Measurements from ENCODE around the gene SPINT2.
A peak's percentile ranks its signal among the peaks of the same experiment; 100 is the strongest.

SPINT2 gene

DNA sequence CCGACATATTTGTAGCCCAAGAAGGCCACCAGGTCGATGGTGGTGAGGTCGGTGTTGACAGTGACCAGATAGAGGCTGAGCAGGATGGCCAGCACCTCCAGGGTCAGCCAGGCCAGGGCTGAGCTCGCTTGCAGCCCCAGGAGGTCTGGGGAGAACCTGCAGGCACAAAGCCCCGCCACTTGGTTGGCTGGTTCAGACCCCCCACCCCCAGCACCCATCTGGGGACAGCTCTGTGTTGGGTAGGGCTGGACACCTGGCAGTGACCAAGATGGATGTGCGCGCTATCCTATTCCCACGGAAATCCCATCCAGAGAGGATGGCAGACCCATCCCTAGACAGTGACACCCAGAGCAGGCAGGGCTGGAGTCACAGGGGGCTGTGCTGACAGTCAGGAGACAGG is 43.2 kb downstream of the SPINT2 start:
- Histone ChIP-seq H3K27ac (ENCODE audit: insufficient read depth, low read length, poor library complexity, severe bottlenecking) (no peak overlapping the region), H3K36me3 (ENCODE audit: control insufficient read depth, insufficient read depth, low read length) (peaks cover 31% of the 10 kb centered on the region), H3K27me3 (replicated peaks; ENCODE audit: control insufficient read depth, insufficient read depth, low read length, poor library complexity, severe bottlenecking) (no peaks in the 10 kb centered on the region), H3K4me3 (ENCODE audit: insufficient read depth, low read depth, low read length, poor library complexity, severe bottlenecking) (no peak overlapping the region), H3K4me1 (ENCODE audit: control insufficient read depth, insufficient read depth, low read length, poor library complexity, severe bottlenecking) (no peaks in the 10 kb centered on the region), H3K9me3 (ENCODE audit: control insufficient read depth, low read length) (no peaks in the 10 kb centered on the region)
- DNase-seq = no peak

GRCh38 chr19:38308006-38308766 is 43.8 kb downstream of the SPINT2 start:
- H3K4me3 ChIP-seq (ENCODE audit: insufficient read depth, low read depth, low read length, poor library complexity, severe bottlenecking) = no peak overlapping the region
- no peaks in the 10 kb centered on the region for H3K4me1 ChIP-seq (ENCODE audit: control insufficient read depth, insufficient read depth, low read length, poor library complexity, severe bottlenecking)
- no peak overlapping the region for H3K27ac ChIP-seq (ENCODE audit: insufficient read depth, low read length, poor library complexity, severe bottlenecking)
- no peaks in the 10 kb centered on the region for H3K27me3 ChIP-seq (replicated peaks; ENCODE audit: control insufficient read depth, insufficient read depth, low read length, poor library complexity, severe bottlenecking)
- H3K9me3 ChIP-seq (ENCODE audit: control insufficient read depth, low read length) = no peaks in the 10 kb centered on the region
- peaks cover 31% of the 10 kb centered on the region for H3K36me3 ChIP-seq (ENCODE audit: control insufficient read depth, insufficient read depth, low read length)
- DNase-seq = no peak

DNA sequence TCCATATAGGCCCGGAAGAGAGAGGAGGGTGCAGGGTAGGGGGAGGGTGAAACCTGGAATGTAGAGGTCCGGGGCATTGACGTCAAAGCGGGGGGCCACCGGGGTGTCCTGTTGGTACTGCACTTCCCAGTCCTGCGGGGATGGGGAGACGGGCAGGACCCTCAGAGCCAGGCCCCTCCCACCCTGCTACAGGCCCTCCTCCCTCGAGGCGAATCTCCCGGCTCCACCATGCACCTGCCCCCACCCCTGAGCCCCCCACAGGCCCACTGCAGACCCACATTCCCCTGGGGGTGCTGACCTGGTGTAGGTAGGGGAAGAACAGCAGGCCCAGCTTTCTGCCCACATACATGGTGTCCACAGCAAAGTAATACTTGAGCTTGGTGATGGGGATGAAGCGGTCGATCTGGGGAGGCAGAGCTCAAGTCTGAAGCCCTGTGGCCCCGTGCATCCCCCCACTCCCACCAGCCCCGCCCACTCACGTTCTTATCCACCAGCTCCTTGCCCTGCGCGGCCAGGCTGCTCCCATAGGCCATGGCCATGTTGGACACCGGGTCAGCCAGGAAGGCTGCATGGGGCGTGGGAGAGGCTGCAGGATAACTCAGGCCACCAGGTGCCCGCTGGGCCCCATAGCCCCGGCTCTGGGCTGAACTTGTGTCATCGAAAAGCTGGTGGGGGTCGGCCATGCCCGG is 44.7 kb downstream of the SPINT2 start:
- Histone ChIP-seq H3K27me3 (replicated peaks; ENCODE audit: control insufficient read depth, insufficient read depth, low read length, poor library complexity, severe bottlenecking) (no peaks in the 10 kb centered on the region), H3K27ac (ENCODE audit: insufficient read depth, low read length, poor library complexity, severe bottlenecking) (no peak overlapping the region), H3K4me1 (ENCODE audit: control insufficient read depth, insufficient read depth, low read length, poor library complexity, severe bottlenecking) (no peaks in the 10 kb centered on the region), H3K36me3 (ENCODE audit: control insufficient read depth, insufficient read depth, low read length) (peaks cover 31% of the 10 kb centered on the region), H3K4me3 (ENCODE audit: insufficient read depth, low read depth, low read length, poor library complexity, severe bottlenecking) (no peak overlapping the region), H3K9me3 (ENCODE audit: control insufficient read depth, low read length) (no peaks in the 10 kb centered on the region)
- no peak for DNase-seq

- Histone ChIP-seq H3K9me3 (ENCODE audit: control insufficient read depth, low read length) (no peaks in the 10 kb centered on the region), H3K4me1 (ENCODE audit: control insufficient read depth, insufficient read depth, low read length, poor library complexity, severe bottlenecking) (no peaks in the 10 kb centered on the region), H3K27me3 (replicated peaks; ENCODE audit: control insufficient read depth, insufficient read depth, low read length, poor library complexity, severe bottlenecking) (no peaks in the 10 kb centered on the region), H3K4me3 (ENCODE audit: insufficient read depth, low read depth, low read length, poor library complexity, severe bottlenecking) (no peak overlapping the region), H3K36me3 (ENCODE audit: control insufficient read depth, insufficient read depth, low read length) (peaks cover 29% of the 10 kb centered on the region), H3K27ac (ENCODE audit: insufficient read depth, low read length, poor library complexity, severe bottlenecking) (no peak overlapping the region)
- no peak for DNase-seq
Observed at GRCh38 chr19:38309615-38310278, 45.4 kb downstream of the SPINT2 start.

- no peak overlapping the region for H3K27ac ChIP-seq (ENCODE audit: insufficient read depth, low read length, poor library complexity, severe bottlenecking)
- peaks cover 26% of the 10 kb centered on the region for H3K36me3 ChIP-seq (ENCODE audit: control insufficient read depth, insufficient read depth, low read length)
- H3K9me3 ChIP-seq (ENCODE audit: control insufficient read depth, low read length) = no peaks in the 10 kb centered on the region
- H3K4me1 ChIP-seq (ENCODE audit: control insufficient read depth, insufficient read depth, low read length, poor library complexity, severe bottlenecking) = peaks cover 2% of the 10 kb centered on the region
- H3K4me3 ChIP-seq (ENCODE audit: insufficient read depth, low read depth, low read length, poor library complexity, severe bottlenecking) = no peak overlapping the region
- DNase-seq = no peak
- H3K27me3 ChIP-seq (replicated peaks; ENCODE audit: control insufficient read depth, insufficient read depth, low read length, poor library complexity, severe bottlenecking) = no peaks in the 10 kb centered on the region
Observed at GRCh38 chr19:38310279-38310670, 45.9 kb downstream of the SPINT2 start.

DNA sequence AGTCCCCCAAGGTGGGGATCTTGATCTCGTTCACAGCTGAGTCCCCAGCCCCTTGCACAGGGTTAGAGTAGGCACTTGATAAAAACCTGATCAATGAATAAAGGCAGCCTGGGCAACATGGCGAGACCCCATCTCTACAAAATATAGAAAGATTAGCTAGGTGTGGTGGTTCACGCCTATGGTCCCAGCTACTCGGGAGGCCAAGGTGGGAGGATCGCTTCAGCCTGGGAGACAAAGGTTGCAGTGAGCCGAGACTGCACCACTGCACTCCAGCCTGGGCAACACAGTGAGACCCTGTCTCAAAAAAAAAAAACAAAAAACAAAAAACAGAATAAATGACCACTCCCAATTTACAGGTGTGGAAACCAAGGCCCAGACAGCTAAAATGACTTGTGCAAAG is 46.6 kb downstream of the SPINT2 start:
- Histone ChIP-seq H3K36me3 (ENCODE audit: control insufficient read depth, insufficient read depth, low read length) (peaks cover 26% of the 10 kb centered on the region), H3K27me3 (replicated peaks; ENCODE audit: control insufficient read depth, insufficient read depth, low read length, poor library complexity, severe bottlenecking) (no peaks in the 10 kb centered on the region), H3K9me3 (ENCODE audit: control insufficient read depth, low read length) (no peaks in the 10 kb centered on the region), H3K27ac (ENCODE audit: insufficient read depth, low read length, poor library complexity, severe bottlenecking) (no peak overlapping the region), H3K4me1 (ENCODE audit: control insufficient read depth, insufficient read depth, low read length, poor library complexity, severe bottlenecking) (peaks cover 5% of the 10 kb centered on the region), H3K4me3 (ENCODE audit: insufficient read depth, low read depth, low read length, poor library complexity, severe bottlenecking) (no peak overlapping the region)
- no peak for DNase-seq

DNA sequence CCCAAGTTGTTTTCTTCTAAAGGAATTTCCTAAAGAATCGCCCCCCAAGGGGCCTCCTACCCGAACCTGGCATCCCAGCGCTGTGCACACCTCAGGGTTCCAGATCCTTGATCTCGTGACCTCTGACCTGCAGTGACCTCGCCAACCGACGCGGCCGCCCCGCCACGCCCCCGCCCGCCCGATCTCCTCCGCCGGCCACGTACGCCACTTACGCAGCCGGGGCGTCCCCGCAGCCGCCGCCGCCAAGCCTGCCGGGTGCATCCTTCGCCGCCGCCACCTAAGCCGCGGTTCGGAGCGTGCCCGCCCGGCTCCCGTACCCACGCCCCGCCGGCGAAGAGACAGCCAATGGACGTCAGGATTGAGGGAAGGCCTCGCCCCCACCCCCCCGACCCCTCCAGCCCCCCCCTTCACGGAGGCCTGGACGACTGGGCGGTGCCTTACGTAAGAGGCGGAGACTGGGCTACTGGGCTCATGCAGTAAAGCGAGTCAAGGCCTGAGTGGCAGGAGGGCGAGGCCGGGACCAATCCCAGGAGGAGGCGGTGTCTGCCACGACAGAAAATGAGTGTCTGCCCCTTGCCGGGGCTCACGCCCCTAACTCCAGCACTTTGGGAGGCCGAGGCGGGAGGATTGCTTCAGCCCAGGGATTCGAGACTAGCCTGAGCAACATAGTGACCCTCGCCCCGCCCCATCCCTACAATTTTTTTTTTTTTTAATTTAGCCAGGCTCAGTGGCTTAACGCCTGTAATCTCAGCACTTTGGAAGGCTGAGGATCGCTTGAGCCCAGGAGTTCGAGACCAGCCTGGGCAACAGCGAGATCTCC is 51.5 kb downstream of the SPINT2 start, which contains the start of gene YIF1B:
TSS of gene YIF1B (minus strand) at position 291 of the 820 bp plus-strand sequence. CDS start at position 261, 30 bp downstream.
- no peaks in the 10 kb centered on the region for H3K36me3 ChIP-seq (ENCODE audit: control insufficient read depth, insufficient read depth, low read length)
- peaks cover 36% of the 10 kb centered on the region for H3K4me1 ChIP-seq (ENCODE audit: control insufficient read depth, insufficient read depth, low read length, poor library complexity, severe bottlenecking)
- peak within 1 kb of the TSS; percentile 52 for H3K4me3 ChIP-seq (ENCODE audit: insufficient read depth, low read depth, low read length, poor library complexity, severe bottlenecking)
- no peaks in the 10 kb centered on the region for H3K27me3 ChIP-seq (replicated peaks; ENCODE audit: control insufficient read depth, insufficient read depth, low read length, poor library complexity, severe bottlenecking)
- no peaks in the 10 kb centered on the region for H3K9me3 ChIP-seq (ENCODE audit: control insufficient read depth, low read length)
- DNase-seq = peak; percentile 94 to 95 (median 94)
- peak within 1 kb of the TSS; percentile 76 for H3K27ac ChIP-seq (ENCODE audit: insufficient read depth, low read length, poor library complexity, severe bottlenecking)

DNA sequence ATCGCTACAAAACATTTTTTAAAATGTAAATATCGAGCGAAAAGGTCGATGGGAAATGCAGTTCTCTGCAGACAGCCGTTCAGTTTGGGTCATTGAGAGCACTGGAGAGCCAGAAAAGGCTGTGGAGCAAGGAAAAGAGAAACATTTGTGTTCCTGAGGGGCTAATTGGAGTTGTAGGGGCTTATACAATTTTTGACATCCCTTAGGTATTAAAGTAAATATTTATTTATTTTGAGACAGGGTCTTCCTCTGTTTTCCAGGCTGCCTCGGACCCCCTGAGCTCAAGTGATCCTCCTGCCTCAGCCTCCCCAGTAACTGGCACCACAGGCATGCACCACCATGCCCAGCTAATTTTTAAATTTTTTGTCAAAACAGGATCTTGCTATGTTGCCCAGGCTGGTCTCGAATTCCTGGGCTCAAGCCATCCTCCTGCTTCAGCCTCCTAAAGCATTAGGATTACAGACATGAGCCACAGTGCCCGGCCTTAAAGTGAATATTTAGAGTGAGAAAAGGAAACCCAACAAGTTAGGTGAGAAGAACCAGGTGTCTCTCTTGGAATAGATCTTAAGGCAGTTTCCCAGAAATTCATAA is 52.2 kb downstream of the SPINT2 start:
- no peaks in the 10 kb centered on the region for H3K9me3 ChIP-seq (ENCODE audit: control insufficient read depth, low read length)
- H3K36me3 ChIP-seq (ENCODE audit: control insufficient read depth, insufficient read depth, low read length) = no peaks in the 10 kb centered on the region
- peaks cover 43% of the 10 kb centered on the region for H3K4me1 ChIP-seq (ENCODE audit: control insufficient read depth, insufficient read depth, low read length, poor library complexity, severe bottlenecking)
- H3K27me3 ChIP-seq (replicated peaks; ENCODE audit: control insufficient read depth, insufficient read depth, low read length, poor library complexity, severe bottlenecking) = no peaks in the 10 kb centered on the region
- peak overlapping the region; percentile 76 for H3K27ac ChIP-seq (ENCODE audit: insufficient read depth, low read length, poor library complexity, severe bottlenecking)
- peak overlapping the region; percentile 44 for H3K4me3 ChIP-seq (ENCODE audit: insufficient read depth, low read depth, low read length, poor library complexity, severe bottlenecking)
- no peak for DNase-seq

DNA sequence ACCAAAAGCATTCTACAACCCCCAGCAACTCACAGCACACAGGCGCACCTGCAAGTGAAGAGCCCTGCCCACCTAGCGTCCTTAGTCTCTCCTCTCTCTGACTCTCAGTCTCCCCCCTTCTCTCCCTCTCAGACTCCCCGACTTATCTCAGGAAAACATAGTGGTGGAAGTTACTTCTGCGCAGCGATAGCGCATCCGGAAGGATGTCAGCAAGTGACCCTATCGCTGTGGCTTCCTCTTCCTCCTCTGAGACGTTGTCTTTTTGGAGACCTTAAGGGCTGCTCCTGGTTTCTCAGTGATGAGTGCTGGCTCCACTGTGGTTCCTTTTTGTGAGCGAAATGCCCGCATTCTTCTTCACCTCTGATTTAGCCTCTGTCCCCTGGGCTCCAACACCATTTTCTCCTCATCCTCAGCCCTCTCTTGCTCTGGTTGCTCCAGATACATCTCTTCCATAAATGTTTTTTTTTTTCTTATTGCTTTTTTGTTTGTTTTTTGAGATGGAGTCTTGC is 52.8 kb downstream of the SPINT2 start:
- DNase-seq = peak in 2 of 3 donors; percentile 9 to 12
- Histone ChIP-seq H3K9me3 (ENCODE audit: control insufficient read depth, low read length) (no peaks in the 10 kb centered on the region), H3K36me3 (ENCODE audit: control insufficient read depth, insufficient read depth, low read length) (no peaks in the 10 kb centered on the region), H3K4me1 (ENCODE audit: control insufficient read depth, insufficient read depth, low read length, poor library complexity, severe bottlenecking) (peaks cover 43% of the 10 kb centered on the region), H3K27ac (ENCODE audit: insufficient read depth, low read length, poor library complexity, severe bottlenecking) (peak overlapping the region; percentile 76), H3K27me3 (replicated peaks; ENCODE audit: control insufficient read depth, insufficient read depth, low read length, poor library complexity, severe bottlenecking) (no peaks in the 10 kb centered on the region), H3K4me3 (ENCODE audit: insufficient read depth, low read depth, low read length, poor library complexity, severe bottlenecking) (peak overlapping the region; percentile 44)
